BLaER1 (cell line): ENCODE measurements around the gene PDLIM1.
A peak's percentile ranks its signal among the peaks of the same experiment; 100 is the strongest.
"Not testable (repeated sequence)": the region's sequence is repeated elsewhere in the genome, so short reads cannot be mapped to it uniquely, and the experiment has no call there.

Source experiments
- H3K27ac ChIP-seq: shearing (Covaris generic); formaldehyde crosslinking; 2 replicates; pipeline ENCODE4 v1.8.1; 2022
- H3K27me3 ChIP-seq: shearing (Covaris generic); formaldehyde crosslinking; 2 replicates; pipeline ENCODE4 v1.8.1; 2022
- H3K36me3 ChIP-seq: shearing (Covaris generic); formaldehyde crosslinking; 2 replicates; pipeline ENCODE4 v1.8.1; 2022
- H3K4me1 ChIP-seq: shearing (Covaris generic); formaldehyde crosslinking; 2 replicates; pipeline ENCODE4 v1.8.1; 2022
- H3K4me2 ChIP-seq: shearing (Covaris generic); formaldehyde crosslinking; 2 replicates; pipeline ENCODE4 v1.8.1; 2022
- H3K4me3 ChIP-seq: shearing (Covaris generic); formaldehyde crosslinking; 2 replicates; pipeline ENCODE4 v1.8.1; 2022
- H3K9ac ChIP-seq: shearing (Covaris generic); formaldehyde crosslinking; 2 replicates; pipeline ENCODE4 v1.8.1; 2022
- H3K9me3 ChIP-seq: shearing (Covaris generic); formaldehyde crosslinking; 2 replicates; pipeline ENCODE4 v1.8.1; 2022
- H4K20me1 ChIP-seq: shearing (Covaris generic); formaldehyde crosslinking; 2 replicates; pipeline ENCODE4 v1.8.1; 2022
- Cebpa-rat ChIP-seq: shearing (Covaris generic); IDR thresholded peaks from 2 replicates; pipeline ENCODE4 v1.8.1; 2022

PDLIM1 gene

GRCh38 chr10:95246582-95247051, 44.2 kb downstream of the PDLIM1 start:
- Histone ChIP-seq H3K4me2 (peak overlapping the region; percentile 39), H3K4me3 (no peak overlapping the region), H3K4me1 (peaks cover 53% of the 10 kb centered on the region), H3K27me3 (no peaks in the 10 kb centered on the region), H3K9ac (peak overlapping the region; percentile 25; the same call in 1 of the 2 replicates), H4K20me1 (peaks cover 58% of the 10 kb centered on the region), H3K9me3 (no peaks in the 10 kb centered on the region), H3K36me3 (peaks cover 88% of the 10 kb centered on the region), H3K27ac (no peak overlapping the region)
- no peak for TF ChIP-seq Cebpa-rat

- Histone ChIP-seq H3K4me1 (peaks cover 48% of the 10 kb centered on the region), H3K9me3 (peaks cover 2% of the 10 kb centered on the region; the same call in 1 of the 2 replicates), H4K20me1 (peaks cover 54% of the 10 kb centered on the region), H3K9ac (no peak overlapping the region), H3K27ac (no peak overlapping the region), H3K4me2 (no peak overlapping the region), H3K4me3 (no peak overlapping the region), H3K36me3 (peaks cover 88% of the 10 kb centered on the region), H3K27me3 (no peaks in the 10 kb centered on the region)
- TF ChIP-seq Cebpa-rat, result no peak
Observed at GRCh38 chr10:95245425-95246055, 45.3 kb downstream of the PDLIM1 start.

- TF ChIP-seq Cebpa-rat, result no peak
- Histone ChIP-seq H3K4me3 (no peak overlapping the region), H3K9me3 (peaks cover 7% of the 10 kb centered on the region; the same call in 1 of the 2 replicates), H3K9ac (no peak overlapping the region), H3K27me3 (no peaks in the 10 kb centered on the region), H4K20me1 (peaks cover 53% of the 10 kb centered on the region), H3K4me2 (no peak overlapping the region), H3K4me1 (peaks cover 36% of the 10 kb centered on the region), H3K36me3 (peaks cover 100% of the 10 kb centered on the region), H3K27ac (no peak overlapping the region)
Observed at GRCh38 chr10:95244152-95244551, 46.7 kb downstream of the PDLIM1 start.

- peaks cover 47% of the 10 kb centered on the region for H4K20me1 ChIP-seq
Observed at GRCh38 chr10:95243318-95243617, 47.5 kb downstream of the PDLIM1 start.

GRCh38 chr10:95242581-95243317, 48.1 kb downstream of the PDLIM1 start:
- TF ChIP-seq Cebpa-rat, result no peak
- H3K4me3 ChIP-seq, result no peak overlapping the region
- peaks cover 42% of the 10 kb centered on the region for H4K20me1 ChIP-seq
- no peak overlapping the region for H3K9ac ChIP-seq
- peaks cover 7% of the 10 kb centered on the region; the same call in 1 of the 2 replicates for H3K9me3 ChIP-seq
- H3K27me3 ChIP-seq, result no peaks in the 10 kb centered on the region
- H3K4me2 ChIP-seq, result no peak overlapping the region
- H3K27ac ChIP-seq, result no peak overlapping the region
- H3K36me3 ChIP-seq, result peaks cover 100% of the 10 kb centered on the region
- H3K4me1 ChIP-seq, result peaks cover 22% of the 10 kb centered on the region

More at GRCh38 chr10:95243318-95243617, 47.5 kb downstream of the PDLIM1 start:
- TF ChIP-seq Cebpa-rat, result no peak
- H3K9ac ChIP-seq, result no peak overlapping the region
- H3K9me3 ChIP-seq, result peaks cover 7% of the 10 kb centered on the region; the same call in 1 of the 2 replicates
- peaks cover 27% of the 10 kb centered on the region for H3K4me1 ChIP-seq
- H3K4me2 ChIP-seq, result no peak overlapping the region
- H3K27ac ChIP-seq, result no peak overlapping the region
- no peak overlapping the region for H3K4me3 ChIP-seq
- H3K36me3 ChIP-seq, result peaks cover 100% of the 10 kb centered on the region
- no peaks in the 10 kb centered on the region for H3K27me3 ChIP-seq

- no peak overlapping the region for H3K4me2 ChIP-seq
- no peak overlapping the region for H3K4me3 ChIP-seq
- peaks cover 17% of the 10 kb centered on the region for H3K4me1 ChIP-seq
- H3K27ac ChIP-seq, result no peak overlapping the region
- H3K36me3 ChIP-seq, result peaks cover 100% of the 10 kb centered on the region
- peaks cover 30% of the 10 kb centered on the region for H4K20me1 ChIP-seq
- peaks cover 7% of the 10 kb centered on the region; the same call in 1 of the 2 replicates for H3K9me3 ChIP-seq
- H3K27me3 ChIP-seq, result no peaks in the 10 kb centered on the region
- no peak for TF ChIP-seq Cebpa-rat
- no peak overlapping the region for H3K9ac ChIP-seq
Observed at GRCh38 chr10:95241533-95241932, 49.3 kb downstream of the PDLIM1 start.

- Histone ChIP-seq H3K4me2 (no peak overlapping the region), H3K9me3 (peaks cover 7% of the 10 kb centered on the region; the same call in 1 of the 2 replicates), H3K27ac (no peak overlapping the region), H3K4me1 (peaks cover 20% of the 10 kb centered on the region), H4K20me1 (peaks cover 22% of the 10 kb centered on the region), H3K36me3 (peaks cover 98% of the 10 kb centered on the region), H3K9ac (no peak overlapping the region), H3K4me3 (no peak overlapping the region), H3K27me3 (no peaks in the 10 kb centered on the region)
- no peak for TF ChIP-seq Cebpa-rat
Observed at GRCh38 chr10:95240811-95241210, 50.0 kb downstream of the PDLIM1 start.

GRCh38 chr10:95240096-95240495, 50.7 kb downstream of the PDLIM1 start:
- H3K9ac ChIP-seq, H3K9me3 ChIP-seq, H3K4me2 ChIP-seq, H3K27ac ChIP-seq, H3K27me3 ChIP-seq, H3K4me3 ChIP-seq: not testable (repeated sequence)
- Histone ChIP-seq H4K20me1 (peaks cover 21% of the 10 kb centered on the region; the same call in 1 of the 2 replicates), H3K4me1 (peaks cover 22% of the 10 kb centered on the region), H3K36me3 (peaks cover 96% of the 10 kb centered on the region)

- Histone ChIP-seq H3K27me3 (no peaks in the 10 kb centered on the region), H3K9me3 (peaks cover 7% of the 10 kb centered on the region; the same call in 1 of the 2 replicates), H3K9ac (no peak overlapping the region), H3K4me1 (peaks cover 22% of the 10 kb centered on the region), H4K20me1 (peaks cover 15% of the 10 kb centered on the region; the same call in 1 of the 2 replicates), H3K36me3 (peaks cover 96% of the 10 kb centered on the region), H3K4me2 (no peak overlapping the region), H3K27ac (no peak overlapping the region), H3K4me3 (no peak overlapping the region)
- TF ChIP-seq Cebpa-rat, result no peak
Observed at GRCh38 chr10:95237376-95238170, 53.2 kb downstream of the PDLIM1 start.
